Osteocyte (in vitro differentiated cells): Measurements from ENCODE around the gene HPS6. TPM values are rescaled to one million over a fixed set of nuclear protein-coding genes. Genes with fewer than 3 reads are reported as not detected.

Experiments used
- DNase-seq: peaks from one replicate; pipeline ENCODE4 v3.0.0; 2021; ENCODE audit warnings: mixed read lengths; ENCODE audit not compliant: unreplicated experiment; ENCODE audit errors: extremely low spot score
- H3K27ac Mint-ChIP-seq: one replicate; pipeline ENCODE4 v1.8.0; 2021; ENCODE audit warnings: mild to moderate bottlenecking, mixed read lengths; ENCODE audit not compliant: unreplicated experiment
- H3K27me3 Mint-ChIP-seq: one replicate; pipeline ENCODE4 v1.8.0; 2021; ENCODE audit warnings: mixed read lengths; ENCODE audit not compliant: unreplicated experiment
- H3K36me3 Mint-ChIP-seq: one replicate; pipeline ENCODE4 v1.8.0; 2021; ENCODE audit warnings: mixed read lengths; ENCODE audit not compliant: unreplicated experiment
- H3K4me1 Mint-ChIP-seq: one replicate; pipeline ENCODE4 v1.8.0; 2021; ENCODE audit warnings: mixed read lengths; ENCODE audit not compliant: unreplicated experiment
- H3K4me3 Mint-ChIP-seq: one replicate; pipeline ENCODE4 v1.8.0; 2021; ENCODE audit warnings: mild to moderate bottlenecking, moderate library complexity, mixed read lengths; ENCODE audit not compliant: unreplicated experiment
- H3K9me3 Mint-ChIP-seq: one replicate; pipeline ENCODE4 v1.8.0; 2021; ENCODE audit warnings: mixed read lengths; ENCODE audit not compliant: unreplicated experiment
- total RNA-seq: library from RNA; stranded (reverse); gene quantifications from 2 replicates; pipeline ENCODE4 v1.2.1, GENCODE V29; 2021
- TF ChIP-seq, protein P1 (sequence below): fragments of 200-600 bp; sonication (generic); IDR thresholded peaks from 2 replicates; pipeline ENCODE4 v1.5.0; 2021; ENCODE audit warnings: antibody characterized with exemption, mild to moderate bottlenecking, moderate library complexity

Gene HPS6
- total RNA-seq, 1 donor from 2014 or later = 21.5 TPM

DNA sequence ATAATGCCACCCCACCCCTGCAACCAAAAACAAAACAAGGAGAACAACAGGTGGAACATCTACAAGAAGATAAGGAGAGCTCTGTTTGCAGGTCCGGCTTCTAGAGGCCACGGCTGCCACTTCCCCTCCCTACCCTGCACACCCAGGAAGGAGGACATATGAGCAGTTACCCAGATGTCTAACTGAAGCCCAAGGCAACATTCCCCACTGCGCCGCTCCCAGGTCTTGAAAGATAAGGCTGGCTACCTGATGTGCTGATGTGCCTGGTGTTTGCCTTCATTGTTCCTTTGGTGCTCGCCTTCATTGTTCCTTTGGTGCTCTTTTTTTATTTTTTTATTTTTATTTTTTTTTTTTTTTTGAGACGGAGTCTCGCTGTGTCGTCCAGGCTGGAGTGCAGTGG, 21.0 kb downstream of the HPS6 start:
- Mint-ChIP-seq H3K4me1 (no peaks in the 10 kb centered on the region), H3K4me3 (no peak overlapping the region), H3K36me3 (peaks cover 3% of the 10 kb centered on the region), H3K9me3 (no peaks in the 10 kb centered on the region), H3K27ac (no peak overlapping the region), H3K27me3 (no peaks in the 10 kb centered on the region)
- TF ChIP-seq, protein P1, sequence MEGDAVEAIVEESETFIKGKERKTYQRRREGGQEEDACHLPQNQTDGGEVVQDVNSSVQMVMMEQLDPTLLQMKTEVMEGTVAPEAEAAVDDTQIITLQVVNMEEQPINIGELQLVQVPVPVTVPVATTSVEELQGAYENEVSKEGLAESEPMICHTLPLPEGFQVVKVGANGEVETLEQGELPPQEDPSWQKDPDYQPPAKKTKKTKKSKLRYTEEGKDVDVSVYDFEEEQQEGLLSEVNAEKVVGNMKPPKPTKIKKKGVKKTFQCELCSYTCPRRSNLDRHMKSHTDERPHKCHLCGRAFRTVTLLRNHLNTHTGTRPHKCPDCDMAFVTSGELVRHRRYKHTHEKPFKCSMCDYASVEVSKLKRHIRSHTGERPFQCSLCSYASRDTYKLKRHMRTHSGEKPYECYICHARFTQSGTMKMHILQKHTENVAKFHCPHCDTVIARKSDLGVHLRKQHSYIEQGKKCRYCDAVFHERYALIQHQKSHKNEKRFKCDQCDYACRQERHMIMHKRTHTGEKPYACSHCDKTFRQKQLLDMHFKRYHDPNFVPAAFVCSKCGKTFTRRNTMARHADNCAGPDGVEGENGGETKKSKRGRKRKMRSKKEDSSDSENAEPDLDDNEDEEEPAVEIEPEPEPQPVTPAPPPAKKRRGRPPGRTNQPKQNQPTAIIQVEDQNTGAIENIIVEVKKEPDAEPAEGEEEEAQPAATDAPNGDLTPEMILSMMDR = no peak
- no peak for DNase-seq

DNA sequence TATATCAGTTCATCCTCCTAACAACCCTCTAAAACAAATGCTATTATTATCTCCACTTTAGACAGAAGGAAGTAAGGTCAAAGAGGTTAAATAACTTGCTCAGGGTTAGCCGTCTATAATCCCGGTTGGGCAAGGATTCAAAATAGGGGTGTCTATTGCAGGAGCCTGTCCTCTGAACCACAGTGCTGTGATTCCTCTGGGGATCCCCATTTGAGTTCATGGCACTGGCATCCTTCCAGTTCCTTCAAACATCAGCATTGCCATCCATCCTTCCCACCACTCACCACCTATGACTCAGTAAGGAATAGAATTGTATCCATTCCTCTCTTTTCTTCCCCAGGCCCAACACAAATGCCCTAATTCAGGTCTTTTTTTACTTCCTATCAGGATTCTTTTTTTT, 25.6 kb downstream of the HPS6 start:
- DNase-seq = no peak
- TF ChIP-seq, protein P1 = no peak
- H3K4me3 Mint-ChIP-seq = no peak overlapping the region
- no peaks in the 10 kb centered on the region for H3K27me3 Mint-ChIP-seq
- H3K4me1 Mint-ChIP-seq = no peaks in the 10 kb centered on the region
- no peak overlapping the region for H3K27ac Mint-ChIP-seq
- peaks cover 6% of the 10 kb centered on the region for H3K36me3 Mint-ChIP-seq
- no peaks in the 10 kb centered on the region for H3K9me3 Mint-ChIP-seq

DNA sequence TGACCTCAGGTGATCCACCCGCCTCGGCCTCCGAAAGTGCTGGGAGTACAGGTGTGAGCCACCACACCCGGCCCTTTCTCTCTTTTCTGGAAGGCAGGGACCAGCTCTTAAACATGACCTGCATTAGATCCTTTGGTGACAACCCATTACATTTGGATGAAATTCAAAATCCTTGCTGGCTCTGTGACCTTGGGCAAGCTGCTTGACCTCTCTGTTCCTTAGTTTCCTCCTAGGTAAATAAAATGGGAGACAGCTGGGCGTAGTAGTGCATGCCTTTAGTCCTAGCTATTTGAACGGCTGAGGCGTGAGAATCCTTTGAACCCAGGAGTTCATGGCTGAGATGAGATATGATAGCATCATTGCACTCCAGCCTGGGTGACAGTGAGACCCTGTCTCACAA, 31.3 kb downstream of the HPS6 start:
- Mint-ChIP-seq H3K27ac (no peak overlapping the region), H3K9me3 (no peaks in the 10 kb centered on the region), H3K4me1 (no peaks in the 10 kb centered on the region), H3K27me3 (no peaks in the 10 kb centered on the region), H3K4me3 (no peak overlapping the region), H3K36me3 (peaks cover 6% of the 10 kb centered on the region)
- DNase-seq = no peak
- TF ChIP-seq, protein P1 = no peak

DNA sequence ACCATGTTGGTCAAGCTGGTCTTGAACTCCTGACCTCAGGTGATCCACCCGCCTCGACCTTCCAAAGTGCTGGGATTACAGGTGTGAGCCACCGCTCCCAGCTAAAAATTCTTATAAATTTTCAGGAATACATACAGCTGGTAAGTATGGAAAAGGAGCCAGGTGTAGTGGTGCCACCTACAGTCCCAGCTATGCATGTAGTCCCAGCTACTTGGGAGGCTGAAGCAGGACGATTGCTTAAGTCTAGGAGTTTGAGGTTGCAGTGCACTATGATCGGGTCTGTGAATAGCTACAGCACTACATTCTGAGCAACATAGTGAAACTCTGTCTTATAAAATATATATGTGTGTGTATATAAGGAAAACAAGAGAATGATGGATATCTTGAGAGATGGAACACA, 36.0 kb downstream of the HPS6 start:
- Mint-ChIP-seq H3K4me3 (no peak overlapping the region), H3K27ac (no peak overlapping the region), H3K9me3 (no peaks in the 10 kb centered on the region), H3K4me1 (no peaks in the 10 kb centered on the region), H3K36me3 (peaks cover 12% of the 10 kb centered on the region), H3K27me3 (no peaks in the 10 kb centered on the region)
- no peak for DNase-seq
- TF ChIP-seq, protein P1 = no peak

DNA sequence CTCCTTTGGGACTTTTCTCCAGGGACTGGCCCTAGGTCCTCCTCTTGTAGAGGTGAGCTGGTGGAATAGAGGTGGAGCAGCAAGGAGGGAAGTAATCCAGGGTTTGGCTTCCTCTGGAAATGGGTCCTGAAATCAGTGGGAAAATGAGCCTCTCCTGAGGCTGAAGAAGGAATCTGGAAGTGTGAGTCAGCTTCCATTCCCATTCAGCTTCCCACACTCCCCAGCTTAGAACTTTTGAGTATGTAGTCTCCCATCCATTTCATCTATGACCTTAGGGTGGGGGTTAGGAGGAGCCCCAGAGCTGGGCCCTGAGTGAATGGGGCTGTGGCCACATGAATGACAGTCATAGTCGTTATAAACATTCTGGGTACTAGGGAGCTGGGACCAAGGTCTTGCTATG, 37.3 kb downstream of the HPS6 start:
- TF ChIP-seq, protein P1 = no peak
- no peaks in the 10 kb centered on the region for H3K4me1 Mint-ChIP-seq
- no peak overlapping the region for H3K4me3 Mint-ChIP-seq
- peaks cover 13% of the 10 kb centered on the region for H3K36me3 Mint-ChIP-seq
- no peaks in the 10 kb centered on the region for H3K9me3 Mint-ChIP-seq
- DNase-seq = no peak
- H3K27ac Mint-ChIP-seq = no peak overlapping the region
- H3K27me3 Mint-ChIP-seq = no peaks in the 10 kb centered on the region
